Measurements from ENCODE around the gene CDC14A. TPM values are rescaled to one million over a fixed set of nuclear protein-coding genes. Genes with fewer than 3 reads are reported as not detected.

Gene CDC14A
- polyA plus RNA-seq, 1 of the 3 experiments (the other 2 are of a cell fraction), result 2.2 TPM

DNA sequence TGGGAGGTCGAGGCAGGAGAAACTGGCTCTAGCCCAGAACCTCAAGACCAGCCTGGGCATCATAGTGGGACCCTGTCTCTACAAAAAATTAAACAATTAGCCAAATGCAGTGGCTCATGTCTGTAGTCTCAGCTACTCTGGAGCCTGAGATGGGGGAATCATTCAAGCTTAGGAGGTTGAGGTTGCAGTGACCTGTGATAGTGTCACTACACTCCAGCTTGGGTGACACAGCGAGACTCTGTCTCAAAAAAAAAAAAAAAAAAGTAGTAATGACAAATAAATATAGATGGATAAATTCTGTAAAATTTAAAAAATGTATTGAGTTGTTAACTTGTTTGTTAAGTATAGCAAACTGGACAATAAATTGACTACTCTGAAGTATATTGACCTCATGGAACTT lies 5.9 kb upstream of the CDC14A start:
- TF ChIP-seq, protein P1, sequence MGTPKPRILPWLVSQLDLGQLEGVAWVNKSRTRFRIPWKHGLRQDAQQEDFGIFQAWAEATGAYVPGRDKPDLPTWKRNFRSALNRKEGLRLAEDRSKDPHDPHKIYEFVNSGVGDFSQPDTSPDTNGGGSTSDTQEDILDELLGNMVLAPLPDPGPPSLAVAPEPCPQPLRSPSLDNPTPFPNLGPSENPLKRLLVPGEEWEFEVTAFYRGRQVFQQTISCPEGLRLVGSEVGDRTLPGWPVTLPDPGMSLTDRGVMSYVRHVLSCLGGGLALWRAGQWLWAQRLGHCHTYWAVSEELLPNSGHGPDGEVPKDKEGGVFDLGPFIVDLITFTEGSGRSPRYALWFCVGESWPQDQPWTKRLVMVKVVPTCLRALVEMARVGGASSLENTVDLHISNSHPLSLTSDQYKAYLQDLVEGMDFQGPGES (IDR thresholded peaks at IDR 0.05; ENCODE audit: low read depth, low read length), result no peak
- TF ChIP-seq CHD2 (IDR thresholded peaks at IDR 0.05; ENCODE audit: low read length, partially characterized antibody) (no peak), NRF1 (IDR thresholded peaks at IDR 0.05; ENCODE audit: low read depth, low read length) (no peak), RAD21 (IDR thresholded peaks at IDR 0.05; ENCODE audit: low read length) (no peak), FOSL2 (IDR thresholded peaks at IDR 0.05; ENCODE audit: borderline replicate concordance, low read depth) (no peak), GATA2 (CRISPR knock-in tag; IDR thresholded peaks at IDR 0.05) (no peak)
- TF ChIP-seq, protein P2, sequence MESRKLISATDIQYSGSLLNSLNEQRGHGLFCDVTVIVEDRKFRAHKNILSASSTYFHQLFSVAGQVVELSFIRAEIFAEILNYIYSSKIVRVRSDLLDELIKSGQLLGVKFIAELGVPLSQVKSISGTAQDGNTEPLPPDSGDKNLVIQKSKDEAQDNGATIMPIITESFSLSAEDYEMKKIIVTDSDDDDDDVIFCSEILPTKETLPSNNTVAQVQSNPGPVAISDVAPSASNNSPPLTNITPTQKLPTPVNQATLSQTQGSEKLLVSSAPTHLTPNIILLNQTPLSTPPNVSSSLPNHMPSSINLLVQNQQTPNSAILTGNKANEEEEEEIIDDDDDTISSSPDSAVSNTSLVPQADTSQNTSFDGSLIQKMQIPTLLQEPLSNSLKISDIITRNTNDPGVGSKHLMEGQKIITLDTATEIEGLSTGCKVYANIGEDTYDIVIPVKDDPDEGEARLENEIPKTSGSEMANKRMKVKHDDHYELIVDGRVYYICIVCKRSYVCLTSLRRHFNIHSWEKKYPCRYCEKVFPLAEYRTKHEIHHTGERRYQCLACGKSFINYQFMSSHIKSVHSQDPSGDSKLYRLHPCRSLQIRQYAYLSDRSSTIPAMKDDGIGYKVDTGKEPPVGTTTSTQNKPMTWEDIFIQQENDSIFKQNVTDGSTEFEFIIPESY (IDR thresholded peaks at IDR 0.05; ENCODE audit: borderline replicate concordance, low read depth), result no peak
- TF ChIP-seq, protein P3, sequence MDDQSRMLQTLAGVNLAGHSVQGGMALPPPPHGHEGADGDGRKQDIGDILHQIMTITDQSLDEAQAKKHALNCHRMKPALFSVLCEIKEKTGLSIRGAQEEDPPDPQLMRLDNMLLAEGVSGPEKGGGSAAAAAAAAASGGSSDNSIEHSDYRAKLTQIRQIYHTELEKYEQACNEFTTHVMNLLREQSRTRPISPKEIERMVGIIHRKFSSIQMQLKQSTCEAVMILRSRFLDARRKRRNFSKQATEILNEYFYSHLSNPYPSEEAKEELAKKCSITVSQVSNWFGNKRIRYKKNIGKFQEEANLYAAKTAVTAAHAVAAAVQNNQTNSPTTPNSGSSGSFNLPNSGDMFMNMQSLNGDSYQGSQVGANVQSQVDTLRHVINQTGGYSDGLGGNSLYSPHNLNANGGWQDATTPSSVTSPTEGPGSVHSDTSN (IDR thresholded peaks at IDR 0.05), result no peak
- TF ChIP-seq, protein P4, sequence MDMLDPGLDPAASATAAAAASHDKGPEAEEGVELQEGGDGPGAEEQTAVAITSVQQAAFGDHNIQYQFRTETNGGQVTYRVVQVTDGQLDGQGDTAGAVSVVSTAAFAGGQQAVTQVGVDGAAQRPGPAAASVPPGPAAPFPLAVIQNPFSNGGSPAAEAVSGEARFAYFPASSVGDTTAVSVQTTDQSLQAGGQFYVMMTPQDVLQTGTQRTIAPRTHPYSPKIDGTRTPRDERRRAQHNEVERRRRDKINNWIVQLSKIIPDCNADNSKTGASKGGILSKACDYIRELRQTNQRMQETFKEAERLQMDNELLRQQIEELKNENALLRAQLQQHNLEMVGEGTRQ (IDR thresholded peaks at IDR 0.05; ENCODE audit: borderline replicate concordance, low read depth, low read length), result no peak
- TF ChIP-seq, protein P5, sequence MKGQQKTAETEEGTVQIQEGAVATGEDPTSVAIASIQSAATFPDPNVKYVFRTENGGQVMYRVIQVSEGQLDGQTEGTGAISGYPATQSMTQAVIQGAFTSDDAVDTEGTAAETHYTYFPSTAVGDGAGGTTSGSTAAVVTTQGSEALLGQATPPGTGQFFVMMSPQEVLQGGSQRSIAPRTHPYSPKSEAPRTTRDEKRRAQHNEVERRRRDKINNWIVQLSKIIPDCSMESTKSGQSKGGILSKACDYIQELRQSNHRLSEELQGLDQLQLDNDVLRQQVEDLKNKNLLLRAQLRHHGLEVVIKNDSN (IDR thresholded peaks at IDR 0.05; ENCODE audit: borderline replicate concordance, low read depth), result no peak
- no peak overlapping the region for H3K9ac ChIP-seq

More for the DNA sequence above, 5.9 kb upstream of the CDC14A start:
- H3K4me3 ChIP-seq (ENCODE audit: low read depth in 2 of 2, low read length in 1 of 2), result no peak overlapping the region
- H3K4me1 ChIP-seq (ENCODE audit: control insufficient read depth in 1 of 2, insufficient read depth in 2 of 2, low read depth in 1 of 2, low read length in 1 of 2), result peaks cover 0 to 6% of the 10 kb centered on the region in 2 experiments; a peak in 1 of 4 replicates
- H3K4me2 ChIP-seq, result no peak overlapping the region
- no peaks in the 10 kb centered on the region for H3K9me2 ChIP-seq
- no peaks in the 10 kb centered on the region for H3K79me2 ChIP-seq (ENCODE audit: insufficient read depth)
- 67% methylated on average over 2 of the region's 2 CpGs for WGBS (ENCODE audit: low lambda C conversion rate)
- no peak for DNase-seq
- ChIA-PET CTCF (no interaction called here), POLR2A (no interaction called here)
- no peaks in the 10 kb centered on the region for H3K36me3 ChIP-seq (replicated peaks in 1 of 2; ENCODE audit: control insufficient read depth in 1 of 2, insufficient read depth in 2 of 2, low read length in 1 of 2)
- H3K9me3 ChIP-seq, result no peaks in the 10 kb centered on the region
- no peak overlapping the region for H3K27ac ChIP-seq (ENCODE audit: low read depth in 2 of 2, low read length in 1 of 2)
- no peaks in the 10 kb centered on the region for H4K20me1 ChIP-seq (ENCODE audit: insufficient read depth)
- H2AFZ ChIP-seq (ENCODE audit: low read depth), result no peak overlapping the region
- H3F3A ChIP-seq (replicated peaks; ENCODE audit: insufficient read depth), result peaks cover 10% of the 10 kb centered on the region
- no peaks in the 10 kb centered on the region for H3K27me3 ChIP-seq (ENCODE audit: insufficient read depth)

Data from SK-N-SH (cell line).